Measurements from ENCODE around the gene GGN. TPM values are rescaled to one million over a fixed set of nuclear protein-coding genes. Genes with fewer than 3 reads are reported as not detected.

The GGN gene
- polyA plus RNA-seq, 1 donor (not counting 4 experiments of a cell fraction or from before 2014, with no cell fraction given) = not detected

DNA sequence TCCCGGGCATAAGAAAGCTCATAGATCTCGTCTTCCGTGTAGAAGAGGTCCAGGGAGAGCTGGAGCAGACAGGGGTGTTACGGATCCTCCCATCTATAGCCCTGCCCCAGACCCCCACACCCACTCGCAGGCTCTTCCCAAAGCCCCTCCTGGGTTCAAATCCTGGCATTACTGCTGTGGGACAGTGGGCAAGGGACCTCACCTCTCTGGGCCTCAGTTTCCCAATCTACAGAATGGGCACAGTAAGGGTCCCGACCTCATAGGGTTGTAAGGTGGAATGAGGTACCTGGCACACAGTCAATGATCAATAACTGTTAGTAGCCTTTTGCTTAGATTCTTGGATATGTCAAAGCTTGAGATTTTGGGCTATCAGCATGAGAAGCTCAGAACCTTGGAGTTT, 25.6 kb upstream of the GGN start:
- Histone ChIP-seq H4K20me1 (ENCODE audit: control insufficient read depth, extremely low read depth, insufficient read depth, low read length) (no peaks in the 10 kb centered on the region), H3K9ac (ENCODE audit: control insufficient read depth, extremely low read depth, insufficient read depth, low read length) (no peak overlapping the region), H3K9me1 (ENCODE audit: control insufficient read depth, extremely low read depth, insufficient read depth, low read length) (no peaks in the 10 kb centered on the region), H3K4me1 (ENCODE audit: control insufficient read depth, extremely low read depth, insufficient read depth, low read length) (peaks cover 9% of the 10 kb centered on the region), H2AFZ (ENCODE audit: control insufficient read depth, low read length) (no peak overlapping the region), H3K36me3 (ENCODE audit: control insufficient read depth in 2 of 2, extremely low read depth in 1 of 2, insufficient read depth in 2 of 2, low read length in 2 of 2) (no peaks in the 10 kb centered on the region), H3K4me3 (ENCODE audit: control insufficient read depth in 2 of 3, extremely low read depth in 1 of 3, insufficient read depth in 2 of 3, low read depth in 1 of 3, low read length in 3 of 3) (no peak overlapping the region), H3K27me3 (ENCODE audit: control insufficient read depth, extremely low read depth, insufficient read depth, low read length) (peaks cover 3% of the 10 kb centered on the region), H3K4me2 (ENCODE audit: control insufficient read depth, extremely low read depth, insufficient read depth, low read depth, low read length) (no peak overlapping the region), H3K79me2 (ENCODE audit: control insufficient read depth, insufficient read depth, low read length) (no peaks in the 10 kb centered on the region), H3K27ac (ENCODE audit: control insufficient read depth, insufficient read depth, low read length) (no peak overlapping the region), H3K9me3 (ENCODE audit: control insufficient read depth, low read depth, low read length) (no peaks in the 10 kb centered on the region)
- no peak for DNase-seq (ENCODE audit: low read depth, low spot score)
- FAIRE-seq = no peak
- dilution Hi-C loops (cut with MboI; ENCODE audit: extremely low pct_ligation_motif_present, low sequenced_read_pairs) = no loop called here
- TF ChIP-seq EZH2 (IDR thresholded peaks at IDR 0.05; ENCODE audit: low read length) = no peak

DNA sequence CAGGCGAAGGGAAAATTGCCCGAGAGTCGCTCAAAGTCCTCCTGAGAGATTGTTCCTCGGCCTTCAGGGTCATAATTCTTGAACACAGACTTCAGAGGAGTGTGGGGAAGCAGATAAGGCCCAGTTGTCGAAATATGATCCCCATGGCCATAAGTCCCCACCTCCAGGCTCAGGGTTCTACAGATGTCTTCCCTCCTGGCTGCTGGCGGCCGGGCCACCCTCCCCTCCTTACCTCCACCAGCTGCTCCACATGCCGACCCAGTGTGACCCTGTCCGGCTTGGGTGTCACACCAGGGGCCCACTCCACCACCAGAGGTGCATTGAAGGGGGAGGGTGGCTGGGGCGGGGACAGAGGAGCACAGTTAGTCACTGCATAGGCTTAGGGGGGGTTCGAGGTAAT, 25.1 kb upstream of the GGN start:
- dilution Hi-C loops (cut with MboI; ENCODE audit: extremely low pct_ligation_motif_present, low sequenced_read_pairs) = no loop called here

More for the DNA sequence above, 25.1 kb upstream of the GGN start:
- H3K4me3 ChIP-seq (ENCODE audit: control insufficient read depth in 2 of 3, extremely low read depth in 1 of 3, insufficient read depth in 2 of 3, low read depth in 1 of 3, low read length in 3 of 3) = no peak overlapping the region
- H4K20me1 ChIP-seq (ENCODE audit: control insufficient read depth, extremely low read depth, insufficient read depth, low read length) = no peaks in the 10 kb centered on the region
- no peaks in the 10 kb centered on the region for H3K36me3 ChIP-seq (ENCODE audit: control insufficient read depth in 2 of 2, extremely low read depth in 1 of 2, insufficient read depth in 2 of 2, low read length in 2 of 2)
- no peak for TF ChIP-seq EZH2 (IDR thresholded peaks at IDR 0.05; ENCODE audit: low read length)
- TF ChIP-seq, protein P1, sequence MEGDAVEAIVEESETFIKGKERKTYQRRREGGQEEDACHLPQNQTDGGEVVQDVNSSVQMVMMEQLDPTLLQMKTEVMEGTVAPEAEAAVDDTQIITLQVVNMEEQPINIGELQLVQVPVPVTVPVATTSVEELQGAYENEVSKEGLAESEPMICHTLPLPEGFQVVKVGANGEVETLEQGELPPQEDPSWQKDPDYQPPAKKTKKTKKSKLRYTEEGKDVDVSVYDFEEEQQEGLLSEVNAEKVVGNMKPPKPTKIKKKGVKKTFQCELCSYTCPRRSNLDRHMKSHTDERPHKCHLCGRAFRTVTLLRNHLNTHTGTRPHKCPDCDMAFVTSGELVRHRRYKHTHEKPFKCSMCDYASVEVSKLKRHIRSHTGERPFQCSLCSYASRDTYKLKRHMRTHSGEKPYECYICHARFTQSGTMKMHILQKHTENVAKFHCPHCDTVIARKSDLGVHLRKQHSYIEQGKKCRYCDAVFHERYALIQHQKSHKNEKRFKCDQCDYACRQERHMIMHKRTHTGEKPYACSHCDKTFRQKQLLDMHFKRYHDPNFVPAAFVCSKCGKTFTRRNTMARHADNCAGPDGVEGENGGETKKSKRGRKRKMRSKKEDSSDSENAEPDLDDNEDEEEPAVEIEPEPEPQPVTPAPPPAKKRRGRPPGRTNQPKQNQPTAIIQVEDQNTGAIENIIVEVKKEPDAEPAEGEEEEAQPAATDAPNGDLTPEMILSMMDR (optimal IDR thresholded peaks at IDR 0.05 in 1 of 3, IDR thresholded peaks at IDR 0.05 in 1 of 3, conservative IDR thresholded peaks at IDR 0.05 in 1 of 3; ENCODE audit: extremely low read depth in 1 of 3, insufficient read depth in 2 of 3, low read length in 3 of 3) = no peak
- no peak overlapping the region for H2AFZ ChIP-seq (ENCODE audit: control insufficient read depth, low read length)
- no peaks in the 10 kb centered on the region for H3K9me1 ChIP-seq (ENCODE audit: control insufficient read depth, extremely low read depth, insufficient read depth, low read length)
- H3K27me3 ChIP-seq (ENCODE audit: control insufficient read depth, extremely low read depth, insufficient read depth, low read length) = no peaks in the 10 kb centered on the region
- H3K4me1 ChIP-seq (ENCODE audit: control insufficient read depth, extremely low read depth, insufficient read depth, low read length) = peaks cover 5% of the 10 kb centered on the region
- H3K9me3 ChIP-seq (ENCODE audit: control insufficient read depth, low read depth, low read length) = no peaks in the 10 kb centered on the region
- H3K79me2 ChIP-seq (ENCODE audit: control insufficient read depth, insufficient read depth, low read length) = no peaks in the 10 kb centered on the region
- DNase-seq (ENCODE audit: low read depth, low spot score) (no peak), FAIRE-seq (no peak)
- no peak overlapping the region for H3K4me2 ChIP-seq (ENCODE audit: control insufficient read depth, extremely low read depth, insufficient read depth, low read depth, low read length)
- H3K27ac ChIP-seq (ENCODE audit: control insufficient read depth, insufficient read depth, low read length) = no peak overlapping the region
- H3K9ac ChIP-seq (ENCODE audit: control insufficient read depth, extremely low read depth, insufficient read depth, low read length) = no peak overlapping the region
